Stimulated activated CD8-positive, alpha-beta memory T cell treated with anti-CD3 and anti-CD28 coated beads, Interleukin-4, amount 100 ng/mL, for 48 hours (primary cell): Measurements from ENCODE around the gene TSACC.

Experiments used
- DNase-seq: peaks from one replicate; pipeline ENCODE4 v3.0.0-alpha.2; 2020

TSACC gene

DNA sequence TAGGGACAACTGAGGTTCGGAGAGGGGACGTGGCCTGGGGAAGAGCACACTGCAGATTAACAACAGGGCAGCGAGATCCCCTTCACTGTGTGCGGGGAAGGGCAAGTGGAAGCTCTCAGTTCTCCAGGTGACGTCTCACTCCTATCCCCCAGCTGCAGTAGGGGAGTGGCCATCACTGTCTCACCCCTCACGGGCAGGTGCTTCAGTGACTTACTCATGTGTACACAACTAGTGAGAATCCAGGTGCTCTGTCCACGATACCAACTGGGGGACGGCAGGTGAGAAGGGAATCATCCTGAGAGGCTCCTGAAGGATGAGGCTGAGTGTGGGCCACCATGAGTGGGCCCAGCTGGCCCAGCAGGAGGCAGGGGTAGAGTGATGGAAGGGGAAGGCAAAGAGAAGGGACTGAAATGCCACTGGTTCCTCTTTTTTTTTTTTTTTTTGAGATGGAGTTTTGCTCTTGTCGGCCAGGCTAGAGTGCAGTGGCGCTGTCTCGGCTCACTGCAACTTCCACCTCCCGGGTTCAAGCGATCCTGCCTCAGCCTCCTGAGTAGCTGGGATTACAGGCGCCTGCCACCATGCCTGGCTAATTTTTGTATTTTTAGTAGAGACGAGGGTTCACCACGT, 56.6 kb downstream of the TSACC start:
- no peak for DNase-seq
